HCT116 (cell line): ENCODE results near the gene SCYGR3. TPM values are rescaled to one million over a fixed set of nuclear protein-coding genes. Genes with fewer than 3 reads are reported as not detected.

Experiments used
- ATAC-seq: fragments of 200-7000 bp; cut with Tn5 transposase; 2 replicates; pipeline ENCODE4 v1.9.1; 2020; ENCODE audit warnings: mild to moderate bottlenecking, moderate library complexity
- BruUV-seq: library from RNA; stranded (reverse); fragments of 400-500 nt; replicated peaks from 2 replicates; lab custom pipeline; 2021; lab: Mats Ljungman, UMichigan
- CTCF ChIA-PET: fragments of 300-600 bp; sonication (Branson Sonifier 250); formaldehyde crosslinking; loops from one replicate; lab custom pipeline; 2021; ENCODE audit warnings: antibody characterized with exemption; lab: Charles Lee
- POLR2A ChIA-PET: fragments of 300-600, 350-600 bp; sonication (Branson Sonifier 250); formaldehyde crosslinking; loops from one replicate; lab custom pipeline; 2021; ENCODE audit warnings: antibody characterized with exemption; lab: Charles Lee
- RAD21 ChIA-PET, 2 experiments: fragments of 300-600 bp; sonication (Branson Sonifier 250); formaldehyde crosslinking; loops; one replicate each; lab custom pipeline; 2023; ENCODE audit warnings: low total read pairs in 2 of 2; ENCODE audit not compliant: uncharacterized antibody in 2 of 2, unreplicated experiment in 2 of 2, low non-redundant PET in 1 of 2; lab: Charles Lee
- DNase-seq: peaks from one replicate; pipeline ENCODE4 v3.0.0-alpha.2; 2010; ENCODE audit warnings: low read depth, low spot score
- H2AFZ ChIP-seq: fragments of 200-600 bp; shearing (Covaris generic), sonication (generic); 2 replicates; pipeline ENCODE4 v1.6.1; 2017; ENCODE audit warnings: low read depth, mixed run types, mixed read lengths, antibody characterized with exemption, low read length; ENCODE audit not compliant: poor library complexity, severe bottlenecking
- H3K27ac ChIP-seq: 2 replicates; pipeline ENCODE4 v1.5.1; 2012; ENCODE audit warnings: low read depth, low read length
- H3K27me3 ChIP-seq: fragments of 200-600 bp; sonication (generic); 2 replicates; pipeline ENCODE4 v1.6.1; 2016; ENCODE audit warnings: mixed run types, low read length, mixed read lengths; ENCODE audit not compliant: insufficient read depth
- H3K36me3 ChIP-seq, 2 experiments: fragments of 200-500 bp in 1 of 2; fragments of 200-600 bp in 1 of 2; sonication (Bioruptor generic) in 1 of 2; sonication (generic) in 1 of 2; 2 replicates each; pipeline versions ENCODE4 v1.5.1 to v1.6.1; 2014 to 2016; ENCODE audit warnings: low read length in 2 of 2, inconsistent platforms in 1 of 2, mixed read lengths in 1 of 2, mixed run types in 1 of 2; ENCODE audit not compliant: insufficient read depth in 2 of 2, control insufficient read depth in 1 of 2
- H3K4me1 ChIP-seq, 2 experiments: fragments of 200-600 bp in 1 of 2; sonication (generic) in 1 of 2; 2 replicates each; pipeline versions ENCODE4 v1.5.1 to v1.6.1; 2012 to 2017; ENCODE audit warnings: low read length in 2 of 2, inconsistent platforms in 1 of 2, mild to moderate bottlenecking in 1 of 2, mixed read lengths in 1 of 2, mixed run types in 1 of 2, moderate library complexity in 1 of 2; ENCODE audit not compliant: insufficient read depth in 2 of 2, control insufficient read depth in 1 of 2
- H3K4me2 ChIP-seq: fragments of 200-600 bp; sonication (generic); 2 replicates; pipeline ENCODE4 v1.6.1; 2017; ENCODE audit warnings: mixed run types, low read length, mixed read lengths
- H3K4me3 ChIP-seq, 2 experiments: fragments of 200-600 bp in 1 of 2; sonication (generic) in 1 of 2; replicated peaks in 1 of 2; 2 replicates each; pipeline ENCODE4 v1.5.1; 2011 to 2016; ENCODE audit warnings: low read length in 2 of 2, control low read depth in 1 of 2, low read depth in 1 of 2, mild to moderate bottlenecking in 1 of 2, mixed read lengths in 1 of 2, mixed run types in 1 of 2
- H3K79me2 ChIP-seq: fragments of 200-600 bp; sonication (generic); 2 replicates; pipeline ENCODE4 v1.6.1; 2017; ENCODE audit warnings: mild to moderate bottlenecking, mixed run types, low read length, moderate library complexity, mixed read lengths; ENCODE audit not compliant: insufficient read depth
- H3K9ac ChIP-seq: fragments of 200-600 bp; sonication (generic); 2 replicates; pipeline ENCODE4 v1.6.1; 2016; ENCODE audit warnings: low read length, mixed read lengths
- H3K9me2 ChIP-seq: fragments of 200-600 bp; sonication (generic), shearing (Covaris generic); 2 replicates; pipeline ENCODE4 v1.6.1; 2017; ENCODE audit warnings: mixed run types, mild to moderate bottlenecking, moderate library complexity; ENCODE audit not compliant: insufficient read depth
- H3K9me3 ChIP-seq, 2 experiments: fragments of 200-500 bp in 1 of 2; fragments of 200-600 bp in 1 of 2; sonication (Bioruptor generic) in 1 of 2; sonication (generic) in 1 of 2; 2 replicates each; pipeline ENCODE4 v1.6.1; 2014 to 2017; ENCODE audit warnings: low read length in 2 of 2, mixed read lengths in 2 of 2, inconsistent platforms in 1 of 2, low read depth in 1 of 2, mild to moderate bottlenecking in 1 of 2, mixed run types in 1 of 2, moderate library complexity in 1 of 2; ENCODE audit not compliant: control insufficient read depth in 1 of 2, insufficient read depth in 1 of 2
- H4K20me1 ChIP-seq: fragments of 200-600 bp; sonication (generic), shearing (Covaris generic); 2 replicates; pipeline ENCODE4 v1.6.1; 2017; ENCODE audit warnings: mixed run types, mild to moderate bottlenecking, moderate library complexity; ENCODE audit not compliant: insufficient read depth
- CBX3 ChIP-seq: IDR thresholded peaks from 2 replicates; pipeline ENCODE4 v1.6.1; 2012; ENCODE audit warnings: low read depth
- CEBPB ChIP-seq: IDR thresholded peaks from 2 replicates; pipeline ENCODE4 v1.6.1; 2012; ENCODE audit warnings: low read depth
- EGR1 ChIP-seq: IDR thresholded peaks from 2 replicates; pipeline ENCODE4 v1.6.1; 2012; ENCODE audit warnings: low read depth
- ELF1 ChIP-seq: IDR thresholded peaks from 2 replicates; pipeline ENCODE4 v1.6.1; 2012; ENCODE audit warnings: low read depth, borderline replicate concordance
- FOSL1 ChIP-seq: IDR thresholded peaks from 2 replicates; pipeline ENCODE4 v1.6.1; 2012; ENCODE audit warnings: low read depth
- POLR2AphosphoS5 ChIP-seq: IDR thresholded peaks from 2 replicates; pipeline ENCODE4 v1.6.1; 2011; ENCODE audit warnings: mild to moderate bottlenecking, low read depth, low read length, moderate library complexity
- RAD21 ChIP-seq: IDR thresholded peaks from 2 replicates; pipeline ENCODE4 v1.6.1; 2012; ENCODE audit warnings: low read depth, mild to moderate bottlenecking
- SIN3A ChIP-seq: IDR thresholded peaks from 2 replicates; pipeline ENCODE4 v1.6.1; 2012; ENCODE audit warnings: low read depth
- TCF7L2 ChIP-seq: IDR thresholded peaks from 2 replicates; pipeline ENCODE4 v1.7.0; 2011; ENCODE audit warnings: borderline replicate concordance, inconsistent platforms; ENCODE audit not compliant: insufficient read depth, insufficient read length; ENCODE audit errors: extremely low read depth
- ZFX ChIP-seq: fragments of 450-650 bp; IDR thresholded peaks from 2 replicates; pipeline ENCODE4 v1.6.1; 2017
- ZNF274 ChIP-seq: fragments of 200-500 bp; sonication (Bioruptor generic); IDR thresholded peaks from 2 replicates; pipeline ENCODE4 v1.6.1; 2014; ENCODE audit warnings: mild to moderate bottlenecking, low read depth, low read length, inconsistent platforms
- intact Hi-C: fragments of 100-400 bp; cut with micrococcal nuclease; formaldehyde crosslinking; loops from 2 replicates; pipeline ENCODE4 v1.10.0; 2022
- total RNA-seq: library from RNA; stranded (reverse); gene quantifications from one replicate; pipeline ENCODE4 v1.2.1, GENCODE V29; 2021; ENCODE audit not compliant: unreplicated experiment
- TF ChIP-seq, protein P1 (sequence below): IDR thresholded peaks from 2 replicates; pipeline ENCODE4 v1.6.1; 2012
- TF ChIP-seq, protein P2 (sequence below): IDR thresholded peaks from 2 replicates; pipeline ENCODE4 v1.6.1; 2012; ENCODE audit warnings: low read depth
- TF ChIP-seq, protein P3 (sequence below): IDR thresholded peaks from 2 replicates; pipeline ENCODE4 v1.6.1; 2011; ENCODE audit warnings: mild to moderate bottlenecking, low read length, moderate library complexity; ENCODE audit not compliant: insufficient replicate concordance; ENCODE audit errors: extremely low read depth

SCYGR3 gene
- total RNA-seq, 1 experiment from 2014 or later, result not detected

DNA sequence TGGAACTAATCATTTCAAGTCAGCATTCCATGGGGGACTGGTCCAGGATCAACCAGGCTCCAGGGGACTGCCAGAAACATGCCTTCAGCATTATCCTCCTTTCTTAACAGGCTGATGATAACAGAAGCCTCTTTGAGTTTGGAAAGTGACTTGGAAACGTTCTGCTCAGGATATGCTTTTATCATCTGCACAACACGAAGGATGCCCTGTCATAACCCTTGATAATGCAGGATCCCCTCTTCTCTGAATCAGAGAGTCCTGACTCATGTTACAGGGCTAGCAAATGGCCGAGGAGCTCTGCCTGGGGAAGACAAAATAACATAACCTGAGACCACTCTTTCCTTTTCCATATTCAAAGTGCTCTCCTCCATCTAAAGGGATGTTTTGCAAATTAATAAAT, 6.7 kb downstream of the SCYGR3 start:
- ChIA-PET RAD21 (no interaction called here), CTCF (no interaction called here), POLR2A (no interaction called here)
- Histone ChIP-seq H3K36me3 (no peaks in the 10 kb centered on the region), H2AFZ (no peak overlapping the region), H3K4me2 (no peak overlapping the region), H3K27ac (no peak overlapping the region), H3K4me3 (no peak overlapping the region), H3K27me3 (no peaks in the 10 kb centered on the region), H3K9me2 (no peaks in the 10 kb centered on the region), H3K9ac (no peak overlapping the region), H3K4me1 (no peaks in the 10 kb centered on the region), H3K79me2 (no peaks in the 10 kb centered on the region)
- no peak for DNase-seq
- no TSS peak for BruUV-seq
- TF ChIP-seq ELF1, result no peak
- TF ChIP-seq, protein P1, sequence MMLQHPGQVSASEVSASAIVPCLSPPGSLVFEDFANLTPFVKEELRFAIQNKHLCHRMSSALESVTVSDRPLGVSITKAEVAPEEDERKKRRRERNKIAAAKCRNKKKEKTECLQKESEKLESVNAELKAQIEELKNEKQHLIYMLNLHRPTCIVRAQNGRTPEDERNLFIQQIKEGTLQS, result no peak
- no peak for TF ChIP-seq SIN3A
- no peak for TF ChIP-seq CEBPB
- TF ChIP-seq ZFX, result no peak
- TF ChIP-seq, protein P2, sequence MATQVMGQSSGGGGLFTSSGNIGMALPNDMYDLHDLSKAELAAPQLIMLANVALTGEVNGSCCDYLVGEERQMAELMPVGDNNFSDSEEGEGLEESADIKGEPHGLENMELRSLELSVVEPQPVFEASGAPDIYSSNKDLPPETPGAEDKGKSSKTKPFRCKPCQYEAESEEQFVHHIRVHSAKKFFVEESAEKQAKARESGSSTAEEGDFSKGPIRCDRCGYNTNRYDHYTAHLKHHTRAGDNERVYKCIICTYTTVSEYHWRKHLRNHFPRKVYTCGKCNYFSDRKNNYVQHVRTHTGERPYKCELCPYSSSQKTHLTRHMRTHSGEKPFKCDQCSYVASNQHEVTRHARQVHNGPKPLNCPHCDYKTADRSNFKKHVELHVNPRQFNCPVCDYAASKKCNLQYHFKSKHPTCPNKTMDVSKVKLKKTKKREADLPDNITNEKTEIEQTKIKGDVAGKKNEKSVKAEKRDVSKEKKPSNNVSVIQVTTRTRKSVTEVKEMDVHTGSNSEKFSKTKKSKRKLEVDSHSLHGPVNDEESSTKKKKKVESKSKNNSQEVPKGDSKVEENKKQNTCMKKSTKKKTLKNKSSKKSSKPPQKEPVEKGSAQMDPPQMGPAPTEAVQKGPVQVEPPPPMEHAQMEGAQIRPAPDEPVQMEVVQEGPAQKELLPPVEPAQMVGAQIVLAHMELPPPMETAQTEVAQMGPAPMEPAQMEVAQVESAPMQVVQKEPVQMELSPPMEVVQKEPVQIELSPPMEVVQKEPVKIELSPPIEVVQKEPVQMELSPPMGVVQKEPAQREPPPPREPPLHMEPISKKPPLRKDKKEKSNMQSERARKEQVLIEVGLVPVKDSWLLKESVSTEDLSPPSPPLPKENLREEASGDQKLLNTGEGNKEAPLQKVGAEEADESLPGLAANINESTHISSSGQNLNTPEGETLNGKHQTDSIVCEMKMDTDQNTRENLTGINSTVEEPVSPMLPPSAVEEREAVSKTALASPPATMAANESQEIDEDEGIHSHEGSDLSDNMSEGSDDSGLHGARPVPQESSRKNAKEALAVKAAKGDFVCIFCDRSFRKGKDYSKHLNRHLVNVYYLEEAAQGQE, result no peak
- no peak for TF ChIP-seq RAD21
- no peak for TF ChIP-seq CBX3
- TF ChIP-seq, protein P3, sequence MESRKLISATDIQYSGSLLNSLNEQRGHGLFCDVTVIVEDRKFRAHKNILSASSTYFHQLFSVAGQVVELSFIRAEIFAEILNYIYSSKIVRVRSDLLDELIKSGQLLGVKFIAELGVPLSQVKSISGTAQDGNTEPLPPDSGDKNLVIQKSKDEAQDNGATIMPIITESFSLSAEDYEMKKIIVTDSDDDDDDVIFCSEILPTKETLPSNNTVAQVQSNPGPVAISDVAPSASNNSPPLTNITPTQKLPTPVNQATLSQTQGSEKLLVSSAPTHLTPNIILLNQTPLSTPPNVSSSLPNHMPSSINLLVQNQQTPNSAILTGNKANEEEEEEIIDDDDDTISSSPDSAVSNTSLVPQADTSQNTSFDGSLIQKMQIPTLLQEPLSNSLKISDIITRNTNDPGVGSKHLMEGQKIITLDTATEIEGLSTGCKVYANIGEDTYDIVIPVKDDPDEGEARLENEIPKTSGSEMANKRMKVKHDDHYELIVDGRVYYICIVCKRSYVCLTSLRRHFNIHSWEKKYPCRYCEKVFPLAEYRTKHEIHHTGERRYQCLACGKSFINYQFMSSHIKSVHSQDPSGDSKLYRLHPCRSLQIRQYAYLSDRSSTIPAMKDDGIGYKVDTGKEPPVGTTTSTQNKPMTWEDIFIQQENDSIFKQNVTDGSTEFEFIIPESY, result no peak
- no peak for TF ChIP-seq TCF7L2
- no peak for TF ChIP-seq FOSL1
- TF ChIP-seq ZNF274, result no peak
- TF ChIP-seq POLR2AphosphoS5, result no peak
- TF ChIP-seq EGR1, result no peak
- TF ChIP-seq, all 23 proteins: peak for 0
- intact Hi-C loops, result no loop called here
- Histone ChIP-seq H4K20me1 (no peaks in the 10 kb centered on the region), H3K9me3 (no peaks in the 10 kb centered on the region)
- ATAC-seq, result no peak
